ENCODE measurements around the gene MRM2. TPM values are rescaled to one million over a fixed set of nuclear protein-coding genes. Genes with fewer than 3 reads are reported as not detected.

Gene MRM2
- total RNA-seq, 2 experiments from 2014 or later = 3.6 to 3.7 TPM

GRCh38 chr7:2258661-2259365, 16.8 kb upstream of the MRM2 start:
- H3K27me3 ChIP-seq (ENCODE audit: control insufficient read depth in 1 of 2, insufficient read depth in 2 of 2, low read length in 2 of 2) = no peaks in the 10 kb centered on the region
- Mint-ChIP-seq H3K4me1 (ENCODE audit: low read depth) (peaks cover 8% of the 10 kb centered on the region), H3K27me3 (no peaks in the 10 kb centered on the region), H3K4me3 (no peak overlapping the region), H3K9me3 (no peaks in the 10 kb centered on the region), H3K36me3 (ENCODE audit: low read depth) (peaks cover 4% of the 10 kb centered on the region), H3K27ac (no peak overlapping the region)
- H3K36me3 ChIP-seq (ENCODE audit: insufficient read depth, low read length) = no peaks in the 10 kb centered on the region
- no peak overlapping the region for H3K4me3 ChIP-seq (ENCODE audit: low read length)
- peaks cover 12% of the 10 kb centered on the region for H3K4me1 ChIP-seq (ENCODE audit: insufficient read depth, low read length)
- intact Hi-C loops (cut with DNase I, micrococcal nuclease) = no loop called here
- H3K27ac ChIP-seq (ENCODE audit: low read depth in 1 of 2, low read length in 2 of 2) = no peak overlapping the region
- no peak for TF ChIP-seq CTCF (IDR thresholded peaks at IDR 0.05)
- DNase-seq = no peak
- ChIA-PET CTCF (no interaction called here), POLR2A (no interaction called here)
- no peak for ATAC-seq (ENCODE audit: poor library complexity)
- no peaks in the 10 kb centered on the region for H3K9me3 ChIP-seq (ENCODE audit: control insufficient read depth in 1 of 2, insufficient read depth in 1 of 2, low read length in 2 of 2)

- ChIA-PET POLR2A (no interaction called here), CTCF (no interaction called here)
- no peak overlapping the region for H3K4me3 ChIP-seq (ENCODE audit: low read length)
- Mint-ChIP-seq H3K27me3 (no peaks in the 10 kb centered on the region), H3K4me1 (ENCODE audit: low read depth) (peaks cover 13% of the 10 kb centered on the region), H3K36me3 (ENCODE audit: low read depth) (peaks cover 4% of the 10 kb centered on the region), H3K27ac (no peak overlapping the region), H3K4me3 (no peak overlapping the region), H3K9me3 (no peaks in the 10 kb centered on the region)
- no peaks in the 10 kb centered on the region for H3K9me3 ChIP-seq (ENCODE audit: control insufficient read depth in 1 of 2, insufficient read depth in 1 of 2, low read length in 2 of 2)
- ATAC-seq (ENCODE audit: poor library complexity) (no peak), DNase-seq (no peak)
- intact Hi-C loops (cut with DNase I, micrococcal nuclease) = no loop called here
- no peaks in the 10 kb centered on the region for H3K27me3 ChIP-seq (ENCODE audit: control insufficient read depth in 1 of 2, insufficient read depth in 2 of 2, low read length in 2 of 2)
- no peak for TF ChIP-seq CTCF (IDR thresholded peaks at IDR 0.05)
- no peaks in the 10 kb centered on the region for H3K36me3 ChIP-seq (ENCODE audit: insufficient read depth, low read length)
- H3K27ac ChIP-seq (ENCODE audit: low read depth in 1 of 2, low read length in 2 of 2) = no peak overlapping the region
- peaks cover 17% of the 10 kb centered on the region for H3K4me1 ChIP-seq (ENCODE audit: insufficient read depth, low read length)
Measured at GRCh38 chr7:2257651-2258050, 15.6 kb upstream of the MRM2 start.

- no peaks in the 10 kb centered on the region for H3K9me3 Mint-ChIP-seq
- H3K27me3 ChIP-seq (ENCODE audit: control insufficient read depth in 1 of 2, insufficient read depth in 2 of 2, low read length in 2 of 2) = no peaks in the 10 kb centered on the region
- intact Hi-C loops (cut with DNase I, micrococcal nuclease) = no loop called here
- H3K4me1 ChIP-seq (ENCODE audit: insufficient read depth, low read length) = peaks cover 20% of the 10 kb centered on the region
- ATAC-seq (ENCODE audit: poor library complexity) (no peak), DNase-seq (no peak)
- H3K4me1 Mint-ChIP-seq (ENCODE audit: low read depth) = peaks cover 13% of the 10 kb centered on the region
- peaks cover 4% of the 10 kb centered on the region for H3K36me3 Mint-ChIP-seq (ENCODE audit: low read depth)
- no peaks in the 10 kb centered on the region for H3K36me3 ChIP-seq (ENCODE audit: insufficient read depth, low read length)
- ChIA-PET POLR2A (no interaction called here), CTCF (no interaction called here)
- no peak overlapping the region for H3K4me3 ChIP-seq (ENCODE audit: low read length)
- H3K4me3 Mint-ChIP-seq = no peak overlapping the region
- H3K27ac ChIP-seq (ENCODE audit: low read depth in 1 of 2, low read length in 2 of 2) = no peak overlapping the region
- no peaks in the 10 kb centered on the region for H3K27me3 Mint-ChIP-seq
- H3K9me3 ChIP-seq (ENCODE audit: control insufficient read depth in 1 of 2, insufficient read depth in 1 of 2, low read length in 2 of 2) = no peaks in the 10 kb centered on the region
- no peak for TF ChIP-seq CTCF (IDR thresholded peaks at IDR 0.05)
- H3K27ac Mint-ChIP-seq = no peak overlapping the region
Measured at GRCh38 chr7:2257046-2257551, 15.1 kb upstream of the MRM2 start.

Measured in CD4-positive, alpha-beta T cell (primary cell).